Fibroblast of lung (primary cell): ENCODE data around the gene PGA4.

Experiments used
- EZH2 ChIP-seq: IDR thresholded peaks from 2 replicates; pipeline ENCODE4 v1.5.1; 2012; ENCODE audit warnings: low read length, control low read depth, mild to moderate bottlenecking; ENCODE audit errors: missing control alignments
- TF ChIP-seq, protein P1 (sequence below), 2 donors: IDR thresholded peaks in 1 of 2; conservative IDR thresholded peaks in 1 of 2; 1 replicate in 1 of 2; 2 replicates in 1 of 2; pipeline ENCODE4 v1.5.1; 2011 to 2012; ENCODE audit warnings: low read length in 2 of 2, control low read depth in 1 of 2, inconsistent platforms in 1 of 2, low read depth in 1 of 2, mild to moderate bottlenecking in 1 of 2

DNA sequence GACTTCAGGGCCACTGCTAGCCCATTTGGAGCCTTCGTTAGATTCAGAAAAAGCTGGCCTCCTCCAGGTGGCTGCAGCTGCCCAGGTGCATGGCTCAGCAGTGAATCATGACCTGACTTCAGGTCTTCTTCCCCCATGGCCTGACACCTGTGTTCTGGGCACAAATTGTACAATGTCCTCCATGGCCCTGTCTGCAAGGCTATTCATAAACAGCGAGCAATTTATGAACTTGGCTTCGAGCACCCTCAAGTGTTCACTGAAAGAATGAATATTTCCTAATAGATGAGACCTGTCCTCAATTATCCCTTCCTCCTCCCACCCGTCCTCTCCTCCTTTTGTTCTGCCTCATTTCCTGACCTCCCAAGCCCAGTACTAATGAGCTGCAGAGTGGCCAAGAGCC lies 48.7 kb upstream of the PGA4 start:
- TF ChIP-seq, protein P1, sequence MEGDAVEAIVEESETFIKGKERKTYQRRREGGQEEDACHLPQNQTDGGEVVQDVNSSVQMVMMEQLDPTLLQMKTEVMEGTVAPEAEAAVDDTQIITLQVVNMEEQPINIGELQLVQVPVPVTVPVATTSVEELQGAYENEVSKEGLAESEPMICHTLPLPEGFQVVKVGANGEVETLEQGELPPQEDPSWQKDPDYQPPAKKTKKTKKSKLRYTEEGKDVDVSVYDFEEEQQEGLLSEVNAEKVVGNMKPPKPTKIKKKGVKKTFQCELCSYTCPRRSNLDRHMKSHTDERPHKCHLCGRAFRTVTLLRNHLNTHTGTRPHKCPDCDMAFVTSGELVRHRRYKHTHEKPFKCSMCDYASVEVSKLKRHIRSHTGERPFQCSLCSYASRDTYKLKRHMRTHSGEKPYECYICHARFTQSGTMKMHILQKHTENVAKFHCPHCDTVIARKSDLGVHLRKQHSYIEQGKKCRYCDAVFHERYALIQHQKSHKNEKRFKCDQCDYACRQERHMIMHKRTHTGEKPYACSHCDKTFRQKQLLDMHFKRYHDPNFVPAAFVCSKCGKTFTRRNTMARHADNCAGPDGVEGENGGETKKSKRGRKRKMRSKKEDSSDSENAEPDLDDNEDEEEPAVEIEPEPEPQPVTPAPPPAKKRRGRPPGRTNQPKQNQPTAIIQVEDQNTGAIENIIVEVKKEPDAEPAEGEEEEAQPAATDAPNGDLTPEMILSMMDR (conservative IDR thresholded peaks at IDR 0.05 in 1 of 2, IDR thresholded peaks at IDR 0.05 in 1 of 2; ENCODE audit: low read depth in 1 of 2, low read length in 2 of 2): peak in 1 of 2 donors; percentile 25
- TF ChIP-seq EZH2: no peak
